GM21360 (cell line): ENCODE measurements around the gene PRUNE1.
A peak's percentile ranks its signal among the peaks of the same experiment; 100 is the strongest.

Experiments
- ATAC-seq: cut with Tn5 transposase; IDR thresholded peaks from one replicate; pipeline ENCODE4 v1.9.1; 2021; ENCODE audit warnings: mild to moderate bottlenecking, moderate library complexity; ENCODE audit not compliant: unreplicated experiment

PRUNE1 gene

DNA sequence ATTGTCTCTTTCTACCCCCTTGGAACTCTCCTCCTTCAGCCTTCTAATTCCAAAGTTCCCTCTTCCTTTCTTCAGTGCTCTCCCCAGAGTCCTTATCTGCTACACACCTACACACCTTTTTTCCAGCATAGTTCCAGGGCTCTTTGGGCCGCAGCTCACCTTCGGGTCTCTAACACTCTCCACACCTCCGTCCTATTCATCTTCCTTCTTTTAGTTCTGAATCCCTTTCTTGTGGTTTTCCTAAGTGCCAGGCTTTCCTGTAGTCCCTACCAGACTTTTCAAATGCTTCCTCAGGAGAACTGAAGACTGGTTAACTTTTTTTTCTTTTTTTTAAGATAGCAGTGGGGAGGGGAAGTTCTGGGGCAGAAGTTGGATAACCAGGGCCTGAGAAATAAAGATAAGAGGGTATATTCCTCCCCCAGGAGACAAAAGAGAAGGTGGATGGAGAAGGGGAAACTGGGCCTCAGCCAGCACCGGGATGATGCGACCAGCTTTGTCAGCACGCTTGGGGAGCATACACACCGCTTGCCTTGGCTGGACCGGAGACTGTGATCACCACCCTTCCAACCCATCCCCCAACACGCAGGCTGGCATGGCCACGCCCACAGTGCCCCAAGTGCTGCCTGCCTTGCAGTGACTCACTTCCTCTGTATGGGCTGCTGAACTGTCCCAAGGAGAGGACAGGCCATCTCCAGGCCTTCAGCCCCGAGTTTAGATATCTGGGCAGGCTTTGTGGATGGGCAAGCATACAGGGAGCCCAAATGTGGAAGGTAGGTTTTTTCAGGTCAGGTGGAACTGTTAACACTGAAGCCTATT is 31.2 kb upstream of the PRUNE1 start:
- ATAC-seq = no peak

DNA sequence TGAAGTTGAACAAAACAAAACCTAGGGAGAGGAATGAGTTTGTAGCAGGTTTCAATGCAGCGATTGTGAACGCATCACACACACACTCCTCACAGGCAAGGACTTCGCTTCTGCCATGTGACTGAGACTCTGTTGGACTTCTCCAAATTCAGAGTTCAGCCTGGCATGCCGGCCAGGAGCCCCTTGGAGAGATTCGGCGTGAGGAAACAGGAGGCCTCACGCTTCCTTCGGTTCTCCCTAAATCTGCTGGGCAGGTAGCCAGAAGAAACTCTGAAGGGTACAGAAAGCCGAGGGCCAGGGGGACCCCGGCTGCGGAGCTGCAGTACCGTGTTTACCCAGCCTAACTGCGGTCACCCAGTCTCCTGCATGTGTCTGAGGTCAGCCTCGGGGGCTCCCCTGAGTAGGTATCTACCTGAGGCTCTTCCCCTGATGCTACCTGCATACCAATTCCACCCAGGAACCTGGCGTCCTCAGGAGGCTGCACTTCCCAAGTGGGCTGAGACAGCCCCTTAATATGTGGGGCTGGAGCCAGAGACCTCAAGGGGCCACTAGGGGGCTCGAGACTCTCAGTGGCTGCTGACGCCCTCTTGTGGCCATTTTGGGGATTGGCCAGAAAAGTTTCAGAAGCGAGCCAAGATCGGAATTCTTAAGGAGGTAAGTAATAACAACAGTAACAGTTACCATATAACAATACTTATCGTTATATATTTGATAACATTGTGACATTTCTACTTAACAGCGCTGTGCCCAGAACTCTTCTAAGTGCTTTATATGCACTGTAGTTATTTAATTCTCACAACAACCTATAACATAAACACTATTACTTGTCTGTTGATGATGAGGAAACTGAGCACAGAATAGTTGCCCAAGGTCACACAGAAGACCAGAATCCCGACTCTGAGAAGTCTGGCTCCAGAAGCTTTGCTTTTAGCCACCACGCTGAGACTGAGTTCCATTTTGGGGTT is 28.9 kb upstream of the PRUNE1 start:
- peak; percentile 44 for ATAC-seq

DNA sequence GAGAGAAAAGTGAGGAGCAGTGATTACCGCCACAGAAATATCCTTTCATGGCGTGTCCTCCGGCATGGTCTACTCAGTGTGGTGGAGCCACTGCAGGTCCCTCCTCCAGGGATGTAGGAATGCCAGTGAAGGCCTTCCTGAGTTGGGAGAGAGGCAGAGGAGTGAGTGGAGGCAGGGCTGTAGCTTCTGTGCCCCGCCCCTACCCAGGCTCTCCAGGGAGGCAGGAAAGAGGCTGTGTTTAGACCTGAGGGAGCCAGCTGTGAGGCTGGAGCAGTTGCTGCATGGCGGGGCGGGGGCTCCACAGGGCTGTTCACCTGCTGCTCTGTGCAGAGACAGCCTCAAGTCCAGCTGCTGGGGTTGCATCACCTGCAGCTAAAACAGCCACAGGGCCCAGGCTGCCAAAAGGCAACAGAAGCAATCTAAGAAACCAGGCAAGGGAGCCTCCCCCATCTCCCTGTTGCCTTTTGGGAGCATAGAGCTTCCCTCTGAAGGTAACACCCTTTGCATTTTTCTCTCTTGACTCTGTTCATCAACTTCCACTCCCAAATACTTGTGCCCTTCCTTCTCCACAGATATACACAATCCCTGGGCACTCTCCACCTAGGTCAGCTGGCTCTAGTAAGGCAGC is 27.0 kb upstream of the PRUNE1 start:
- ATAC-seq = no peak

DNA sequence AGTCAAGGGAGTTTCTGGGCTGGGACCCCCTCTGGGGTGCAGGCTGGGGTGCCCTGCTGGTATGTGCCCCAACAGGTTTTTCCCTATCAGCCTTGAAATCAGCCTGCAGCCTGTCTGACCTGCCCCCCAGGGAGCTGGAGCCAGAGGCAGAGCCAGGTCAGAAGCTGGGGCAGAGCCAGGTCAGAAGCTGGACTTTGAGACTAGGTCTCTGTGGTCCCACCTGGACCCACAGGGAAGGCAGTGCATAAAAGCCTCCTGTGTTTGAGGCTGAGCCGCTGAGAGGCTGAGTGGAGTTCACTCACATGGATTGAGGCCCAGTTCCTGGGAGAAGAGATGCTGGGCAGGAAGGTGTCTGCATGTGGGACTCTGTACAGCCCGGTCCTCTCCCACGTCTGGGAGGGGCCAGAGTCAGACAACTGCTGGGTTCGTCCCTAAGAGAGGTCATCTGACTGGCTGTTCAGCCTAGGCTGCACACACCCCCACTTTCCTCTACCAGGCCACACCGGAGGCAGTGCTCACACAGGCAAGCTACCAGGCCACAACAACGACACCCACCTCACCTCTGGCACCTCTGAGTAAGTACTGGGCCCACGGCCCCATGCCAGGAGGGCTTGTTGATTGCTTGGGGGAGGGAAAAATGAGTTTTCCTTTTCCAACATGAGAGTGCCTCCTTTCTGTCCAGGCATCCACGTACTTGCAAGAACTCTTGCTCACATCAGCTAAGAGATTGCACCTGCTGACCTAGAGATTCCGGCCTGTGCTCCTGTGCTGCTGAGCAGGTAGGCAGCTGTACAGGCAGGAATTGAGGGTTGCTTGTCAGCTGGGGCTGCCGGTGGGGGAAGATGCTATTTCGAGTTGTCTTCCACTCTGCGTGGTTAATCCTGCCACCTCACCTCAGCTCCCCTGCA is 26.2 kb upstream of the PRUNE1 start, which contains the start of gene ANXA9:
Gene ANXA9, plus strand, starts transcription at position 488 of the 908 bp plus-strand sequence. CDS start 814 bp downstream, outside the sequence.
- ATAC-seq = no peak

DNA sequence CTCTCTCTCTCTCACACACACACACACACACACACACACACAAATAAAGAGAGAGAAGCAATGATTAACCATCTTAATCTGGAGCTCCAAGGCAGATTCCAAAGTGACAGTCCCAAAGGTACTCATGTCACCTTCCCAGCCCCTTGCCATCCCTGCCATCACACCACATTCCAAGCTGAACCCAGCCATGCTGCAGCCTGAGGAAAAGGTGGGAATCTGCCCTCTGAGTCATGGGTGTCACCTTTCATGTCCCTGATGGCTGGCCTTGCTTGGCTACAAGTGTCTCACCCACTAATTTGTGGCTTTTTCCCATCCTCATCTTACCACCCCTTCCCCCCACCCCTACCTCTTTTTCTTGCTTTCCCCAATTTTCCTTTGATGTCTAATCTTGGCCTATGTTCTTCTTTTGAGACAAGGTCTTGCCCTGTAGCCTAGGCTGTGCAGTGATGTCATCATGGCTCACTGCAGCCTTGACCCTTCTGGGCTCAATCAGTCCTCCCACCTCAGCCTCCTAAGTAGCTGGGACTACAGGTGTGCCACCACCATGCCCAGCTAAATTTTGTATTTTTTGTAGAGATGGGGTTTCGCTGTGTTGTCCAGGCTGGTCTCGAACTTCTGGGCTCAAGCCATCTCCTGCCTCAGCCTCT is 22.9 kb upstream of the PRUNE1 start:
- ATAC-seq = no peak

DNA sequence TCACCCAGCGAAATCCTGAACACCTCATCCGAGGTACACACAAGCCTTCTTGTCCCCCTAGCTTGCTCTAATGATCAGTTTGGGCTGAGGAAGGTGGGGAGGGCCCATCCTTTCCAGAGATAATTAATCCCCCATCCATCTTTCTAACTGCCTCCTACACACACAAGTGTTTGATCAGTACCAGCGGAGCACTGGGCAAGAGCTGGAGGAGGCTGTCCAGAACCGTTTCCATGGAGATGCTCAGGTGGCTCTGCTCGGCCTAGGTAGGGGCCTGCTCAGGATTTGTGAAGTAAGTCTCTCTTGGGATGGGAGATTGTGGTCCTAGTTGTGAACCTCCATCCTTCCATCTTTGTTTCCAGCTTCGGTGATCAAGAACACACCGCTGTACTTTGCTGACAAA is 20.3 kb upstream of the PRUNE1 start:
- no peak for ATAC-seq

DNA sequence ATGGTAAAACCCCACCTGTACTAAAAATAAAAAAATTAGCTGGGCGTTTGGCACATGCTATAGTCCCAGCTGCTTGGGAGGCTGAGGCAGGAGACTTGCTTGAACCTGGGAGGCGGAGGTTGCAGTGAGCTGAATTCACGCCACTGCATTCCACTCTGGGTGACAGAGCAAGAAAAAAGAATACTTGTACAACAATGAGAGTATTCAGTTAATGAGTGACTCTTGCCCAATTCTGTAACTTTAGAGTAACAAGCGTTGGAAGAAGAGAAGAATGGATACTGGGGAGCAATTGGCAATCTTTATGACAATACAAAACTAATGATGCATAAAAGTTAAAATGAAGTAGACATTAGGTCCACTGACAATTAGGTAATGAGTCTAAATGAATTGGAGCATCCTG is 15.6 kb upstream of the PRUNE1 start:
- ATAC-seq = no peak

DNA sequence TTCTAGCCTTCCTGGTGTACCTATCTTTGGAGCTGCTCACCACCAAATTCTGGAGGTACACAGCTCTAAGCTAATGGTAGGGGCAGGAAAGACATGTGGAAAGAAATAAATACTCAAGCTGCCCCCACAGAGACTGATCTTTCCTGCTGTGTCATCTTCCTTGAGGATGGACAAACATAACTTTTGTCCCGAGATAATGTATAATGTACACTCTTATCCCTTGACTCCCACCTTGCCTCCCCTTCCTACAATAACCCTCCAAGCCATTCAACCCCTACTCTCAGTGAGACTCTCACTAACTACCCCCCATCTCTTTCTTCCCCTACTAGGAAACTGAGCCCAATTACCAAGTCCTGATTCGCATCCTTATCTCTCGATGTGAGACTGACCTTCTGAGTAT is 14.0 kb upstream of the PRUNE1 start:
- ATAC-seq = no peak

DNA sequence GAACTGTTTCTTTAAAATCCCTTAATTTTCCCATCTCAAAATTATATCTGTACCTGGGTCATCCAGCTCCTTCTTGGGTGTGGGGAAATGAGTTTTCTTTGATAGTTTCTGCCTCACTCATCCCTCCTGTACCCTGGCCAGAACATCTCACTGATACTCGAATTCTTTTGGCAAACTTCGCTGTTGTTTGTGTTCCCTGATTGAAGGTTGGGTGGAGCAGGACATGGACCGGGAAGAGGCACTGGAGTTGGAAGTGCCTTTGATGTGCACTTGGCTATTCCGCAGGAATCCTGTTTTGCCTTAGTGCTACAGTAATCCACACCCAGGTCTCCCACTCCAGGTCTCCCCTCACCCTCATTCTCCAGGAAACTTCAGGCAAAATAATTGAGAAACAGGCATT is 12.8 kb upstream of the PRUNE1 start:
- ATAC-seq = no peak

DNA sequence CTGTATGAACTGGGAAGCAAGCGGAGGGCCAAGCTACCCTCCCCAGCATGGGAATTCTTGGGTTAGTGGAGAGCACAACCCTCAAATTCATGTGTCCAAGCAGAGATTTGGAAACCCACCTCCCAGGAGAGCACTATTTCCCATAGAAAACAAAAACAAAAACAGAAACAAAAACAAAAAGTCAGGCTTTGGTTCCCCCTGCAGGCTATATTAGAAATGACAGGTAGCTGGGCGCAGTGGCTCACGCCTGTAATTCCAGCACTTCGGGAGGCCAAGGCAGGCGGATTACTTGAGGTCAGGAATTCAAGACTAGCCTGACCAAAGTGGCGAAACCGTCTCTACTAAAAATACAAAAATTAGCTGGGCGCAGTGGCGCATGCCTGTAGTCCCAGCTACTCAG is 12.4 kb upstream of the PRUNE1 start:
- no peak for ATAC-seq

DNA sequence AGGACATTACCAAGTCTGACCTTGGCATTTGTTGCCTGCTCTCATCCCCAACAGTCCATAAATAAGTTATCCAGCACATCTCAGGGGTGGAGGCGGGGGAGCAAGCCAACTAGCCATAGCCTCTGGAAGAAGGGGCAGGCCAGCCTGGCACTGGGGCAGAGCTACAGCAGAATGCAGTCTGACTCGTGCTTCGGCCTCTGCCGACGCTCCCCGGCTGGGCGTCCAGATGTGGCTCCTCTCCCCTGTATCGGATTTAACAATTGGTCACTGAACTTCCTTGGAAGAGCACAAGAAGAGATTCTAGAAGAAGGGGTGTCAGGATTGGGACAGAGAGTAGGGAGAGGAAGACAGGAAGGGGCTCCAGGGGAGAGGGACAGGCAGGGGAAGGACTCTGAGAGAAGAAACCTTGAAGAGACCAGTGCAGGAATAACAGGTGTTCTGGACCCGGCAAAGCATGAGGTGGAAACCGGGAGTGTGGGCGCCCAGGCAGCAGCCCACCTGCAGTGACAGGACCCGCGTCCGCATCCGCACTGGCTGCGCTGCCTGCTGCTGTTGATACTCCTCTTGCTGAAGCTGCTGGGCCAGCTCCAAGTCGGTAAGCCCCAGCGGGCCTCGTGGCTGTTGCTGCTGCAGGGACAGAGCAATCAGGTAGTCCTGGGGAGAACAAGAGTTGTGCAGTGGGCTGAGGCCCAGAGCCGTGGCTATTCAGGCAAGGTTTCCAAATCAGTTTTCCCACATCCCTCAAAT is 10.9 kb upstream of the PRUNE1 start:
- ATAC-seq = no peak

DNA sequence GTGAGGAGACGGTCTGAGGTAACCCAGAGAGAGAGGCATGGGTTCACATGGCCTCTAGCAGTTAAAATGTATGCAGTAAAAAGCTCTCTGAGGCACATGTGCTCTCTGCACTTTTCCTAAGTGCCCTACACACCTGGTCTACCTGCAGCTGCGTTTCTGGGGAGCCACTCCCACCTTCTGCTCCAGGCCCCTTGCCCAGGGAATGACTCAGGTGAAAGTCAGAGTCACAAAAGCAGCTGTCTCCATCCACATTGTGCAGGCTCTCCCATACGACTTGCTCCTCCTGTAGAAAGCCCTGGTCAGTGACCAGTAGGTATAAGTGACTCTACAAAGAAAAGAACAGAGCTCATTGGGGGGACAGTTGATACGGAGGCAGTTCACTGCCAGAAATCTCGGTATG is 10.3 kb upstream of the PRUNE1 start:
- ATAC-seq = no peak

DNA sequence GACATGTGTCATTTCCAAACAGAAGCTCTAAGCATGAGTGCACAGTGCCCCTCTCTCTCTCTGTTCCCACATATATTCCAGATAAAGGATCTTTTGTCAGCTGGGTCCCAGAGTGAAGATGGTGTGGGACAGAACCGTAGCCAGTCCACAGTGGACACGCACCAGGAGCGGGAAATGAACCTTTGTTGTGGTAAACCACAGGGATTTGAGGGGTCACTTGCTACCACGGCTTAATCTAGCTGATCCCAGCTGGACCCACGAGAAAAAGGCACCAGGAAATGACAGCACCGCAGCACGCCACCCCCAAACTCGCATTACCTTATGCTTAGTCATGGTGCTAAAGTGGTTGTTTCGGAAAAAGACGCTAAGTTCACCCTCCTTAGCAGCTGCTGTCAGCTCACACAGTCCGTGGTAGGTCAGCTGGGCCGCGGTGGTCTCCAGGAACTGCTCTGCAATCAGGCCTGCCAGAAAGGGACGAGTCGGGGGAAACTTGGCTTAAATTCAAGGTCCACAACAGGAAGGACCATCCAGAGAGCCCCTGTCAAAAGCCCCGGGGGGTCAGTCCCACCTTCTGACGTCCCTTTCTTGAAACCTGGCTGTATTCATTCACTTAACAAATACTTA is 9.1 kb upstream of the PRUNE1 start:
- no peak for ATAC-seq

DNA sequence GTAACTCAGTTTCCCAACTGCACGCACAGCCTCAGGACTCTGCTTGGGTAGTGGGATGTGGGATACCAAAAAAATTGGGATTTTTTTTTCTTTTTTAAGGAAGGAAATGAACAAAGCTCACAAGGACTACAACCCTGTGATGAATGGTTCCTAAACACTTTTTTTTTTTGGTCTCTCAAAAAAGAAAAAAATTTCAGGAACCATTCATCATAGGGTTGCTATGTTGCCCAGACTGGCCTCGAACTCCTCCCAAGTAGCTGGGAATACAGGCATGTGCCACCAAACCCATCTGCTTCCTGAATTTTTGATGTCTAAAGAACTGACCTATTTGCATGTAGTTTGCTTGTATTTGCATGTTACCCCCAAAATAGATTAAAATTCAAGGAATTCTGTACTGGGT is 8.3 kb upstream of the PRUNE1 start:
- no peak for ATAC-seq

DNA sequence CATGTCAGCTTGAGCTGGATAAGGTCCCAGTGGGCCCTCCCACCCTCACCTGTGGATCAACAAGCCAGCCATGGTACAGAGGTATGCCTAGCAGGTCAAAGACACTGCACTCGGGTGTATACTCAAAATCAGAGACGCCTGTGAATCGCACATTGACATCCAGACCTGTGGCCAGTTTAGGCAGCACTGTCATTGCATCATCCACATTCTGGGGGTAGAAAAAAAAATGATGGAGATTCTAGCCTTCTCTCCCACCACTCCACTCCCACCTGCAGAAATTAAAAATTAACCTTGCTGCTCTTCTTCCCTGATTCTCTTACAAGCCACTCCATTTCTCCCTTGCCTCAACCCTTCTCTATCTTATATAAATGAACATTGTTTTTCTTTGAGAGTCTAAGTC is 7.8 kb upstream of the PRUNE1 start:
- ATAC-seq = no peak

DNA sequence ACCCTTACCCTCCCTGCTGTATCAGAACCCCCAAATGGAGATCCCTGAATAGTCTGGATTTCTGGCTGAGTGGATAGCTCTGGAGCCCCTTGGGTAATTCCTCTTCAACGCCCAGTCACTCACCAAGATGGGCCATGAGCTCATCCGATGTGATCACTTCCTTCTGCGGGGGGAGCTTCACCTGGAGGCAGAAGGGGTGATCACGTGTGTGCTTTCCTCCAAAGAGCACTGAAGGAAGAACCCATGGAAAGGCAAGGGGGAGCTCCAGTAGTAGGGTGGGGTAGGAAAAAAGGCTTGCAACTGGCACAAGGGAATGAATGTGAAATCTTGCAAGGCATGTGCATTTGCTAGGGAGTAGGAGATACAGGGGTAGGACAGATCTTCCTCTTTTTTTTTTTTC is 6.6 kb upstream of the PRUNE1 start:
- no peak for ATAC-seq

DNA sequence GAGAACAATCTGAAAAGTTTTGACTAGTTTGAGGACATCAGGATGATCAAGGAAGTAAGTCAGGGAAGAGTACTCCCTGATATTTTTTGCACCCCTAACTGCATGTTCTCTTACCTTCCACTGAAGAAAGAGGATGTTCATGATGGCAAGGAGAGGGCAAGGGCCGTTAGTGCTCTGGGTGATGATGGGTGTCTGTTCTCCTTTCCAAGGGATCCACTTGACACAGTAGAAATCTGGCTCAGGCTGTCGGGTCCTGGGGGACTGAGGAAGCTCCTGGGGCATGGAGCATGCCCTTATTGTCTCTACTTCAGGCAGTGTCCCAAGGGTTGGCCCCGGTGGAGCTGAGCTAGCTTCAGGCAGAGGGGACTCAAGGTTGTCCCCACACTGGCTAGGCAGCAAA is 6.2 kb upstream of the PRUNE1 start:
- no peak for ATAC-seq

DNA sequence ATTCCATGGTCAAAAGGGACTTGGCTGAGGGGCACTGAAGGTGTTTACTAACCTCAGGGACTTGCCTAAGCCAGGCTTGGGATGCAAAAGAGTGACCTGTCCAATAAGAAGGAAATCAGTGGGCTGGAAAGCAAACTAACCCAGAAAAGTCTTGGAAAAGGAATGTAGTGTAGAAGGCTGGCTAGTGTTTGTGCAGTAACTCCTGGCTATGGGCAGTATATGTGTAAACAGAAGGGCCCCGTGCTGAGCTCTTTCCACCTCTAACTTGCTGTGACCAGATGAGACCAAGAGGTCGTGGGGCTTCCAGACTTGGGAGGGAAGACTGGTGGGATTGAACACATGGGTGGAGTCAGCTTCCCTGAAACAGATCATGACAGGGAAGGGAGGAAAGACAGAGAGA is 5.6 kb upstream of the PRUNE1 start:
- no peak for ATAC-seq

DNA sequence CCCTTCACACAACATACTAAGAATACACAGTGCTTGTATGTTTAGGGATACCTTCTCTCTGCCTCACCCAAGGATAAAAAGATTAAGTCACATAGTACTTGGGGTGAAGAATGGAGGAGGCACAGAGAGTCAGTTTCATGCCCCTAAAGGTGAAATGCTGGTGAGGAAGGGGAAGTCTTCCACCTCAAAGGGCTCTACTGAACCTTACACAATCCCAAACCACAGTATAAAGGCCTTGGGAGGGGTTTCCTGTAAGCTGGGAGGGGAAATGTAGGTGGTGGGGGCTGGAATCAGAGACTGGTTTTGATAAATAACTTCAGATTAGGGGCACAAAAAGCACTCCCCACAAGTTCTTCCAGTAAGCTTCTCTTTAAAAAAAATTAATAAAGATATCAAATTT is 5.1 kb upstream of the PRUNE1 start:
- ATAC-seq = no peak
